ENCODE data around the gene GLRX. TPM values are rescaled to one million over a fixed set of nuclear protein-coding genes. Genes with fewer than 3 reads are reported as not detected.

Gene GLRX
- total and polyA plus RNA-seq, 2 of the 4 experiments (the other 2 are of a cell fraction) = 142 to 193 TPM

DNA sequence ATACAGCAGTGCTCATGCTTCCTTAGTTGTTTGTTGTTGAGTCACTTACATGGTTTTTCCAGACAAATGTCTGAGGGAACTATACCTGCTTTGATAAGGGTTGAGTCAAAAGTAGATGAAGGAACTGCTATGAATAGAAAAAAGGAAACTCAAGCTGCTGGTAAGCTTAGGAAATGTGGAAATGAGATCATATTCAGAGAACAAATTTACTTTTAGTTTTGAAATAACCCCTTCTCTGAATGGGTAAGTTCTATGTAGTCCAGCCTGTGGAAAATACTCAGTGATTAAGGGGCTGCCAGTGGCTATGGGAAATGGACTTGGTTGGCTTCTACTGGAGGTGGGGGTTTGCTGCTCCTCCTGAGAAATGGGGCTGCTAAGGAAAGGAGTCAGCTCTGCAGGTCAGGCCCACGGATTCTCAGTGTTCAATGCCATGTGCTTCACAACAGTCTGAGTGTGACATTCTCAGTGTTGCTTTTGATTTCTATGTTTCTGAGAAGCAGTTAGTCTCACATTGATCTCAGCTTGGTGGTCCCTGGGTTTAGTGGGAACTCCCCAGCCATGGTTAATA, 47.7 kb upstream of the GLRX start:
- ATAC-seq (ENCODE audit: low read depth) (peak; percentile 38), DNase-seq (peak; percentile 87)
- no peak overlapping the region for H3K56ac ChIP-seq (ENCODE audit: extremely low read depth, insufficient read depth, low read length)
- peak overlapping the region; percentile 7 for H3K23ac ChIP-seq (ENCODE audit: low read depth, low read length)
- no peaks in the 10 kb centered on the region for H3K36me3 ChIP-seq (ENCODE audit: control insufficient read depth, insufficient read depth, low read length)
- H3K27me3 ChIP-seq (ENCODE audit: control insufficient read depth, insufficient read depth, low read length) = no peaks in the 10 kb centered on the region
- peaks cover 4 to 7% of the 10 kb centered on the region in 2 experiments; a peak in 3 of 4 replicates for H3K79me1 ChIP-seq (ENCODE audit: low read depth in 1 of 2, low read length in 2 of 2)
- H2BK5ac ChIP-seq (ENCODE audit: low read depth, low read length, poor library complexity, severe bottlenecking) = peak overlapping the region; percentile 78
- H3K4ac ChIP-seq (ENCODE audit: low read depth, low read length) = peak overlapping the region; percentile 93
- no TSS peak for BruUV-seq (replicated peaks)
- H4K8ac ChIP-seq (ENCODE audit: low read depth in 2 of 2, low read length in 2 of 2) = peak overlapping the region; percentile 89 to 94
- dilution Hi-C loops (cut with HindIII; ENCODE audit: low sequenced_read_pairs, unreplicated experiment) = no loop called here
- in situ Hi-C loops (cut with MboI; ENCODE audit: low sequenced_read_pairs) = no loop called here
- peak overlapping the region; percentile 83 for H4K91ac ChIP-seq (ENCODE audit: insufficient read depth, low read depth, low read length)
- peak overlapping the region; percentile 87 for H3K27ac ChIP-seq (ENCODE audit: insufficient read depth, low read length)
- intact Hi-C loops (cut with micrococcal nuclease) = no loop called here
- no peaks in the 10 kb centered on the region for H3K9me3 ChIP-seq (ENCODE audit: control insufficient read depth, insufficient read depth, low read length)
- H3K18ac ChIP-seq (ENCODE audit: low read depth, low read length) = peak overlapping the region; percentile 71
- peak overlapping the region; percentile 93 for H2AK5ac ChIP-seq (ENCODE audit: low read depth, low read length)
- H3K4me3 ChIP-seq (ENCODE audit: insufficient read depth, low read depth, low read length) = no peak overlapping the region
- ChIA-PET CTCF (interaction anchor here (0.8 kb wide), 1 partner anchor 12 kb away, joined by 3 read pairs; no protein-coding TSS in a partner anchor), POLR2A (ENCODE audit: unreplicated experiment) (no interaction called here)
- peak overlapping the region; percentile 70 for H2AFZ ChIP-seq (replicated peaks; ENCODE audit: low read length, poor library complexity)
- peaks cover 11% of the 10 kb centered on the region for H3K4me1 ChIP-seq (ENCODE audit: control insufficient read depth, insufficient read depth, low read length)
- peak overlapping the region; percentile 55 for H2AK9ac ChIP-seq (replicated peaks; ENCODE audit: low read depth, low read length, poor library complexity)
- H4K5ac ChIP-seq (ENCODE audit: low read depth, low read length) = peak overlapping the region; percentile 94
- peak overlapping the region; percentile 84; the same call in 1 of the 2 replicates for H2BK120ac ChIP-seq (ENCODE audit: low read depth, low read length)
- peaks cover 12% of the 10 kb centered on the region for H3K9me1 ChIP-seq (ENCODE audit: insufficient read depth, low read length)
- peak overlapping the region; percentile 65 for H2BK20ac ChIP-seq (ENCODE audit: low read depth, low read length)
- 67% methylated on average over 1 of the region's 1 CpG; no CpG with 5 or more reads in 1 of the 2 experiments for WGBS, 2 experiments (ENCODE audit: extremely low coverage in 2 of 2, insufficient read length in 1 of 2)
- H3K9ac ChIP-seq (ENCODE audit: low read depth, low read length) = peak overlapping the region; percentile 28; the same call in 1 of the 2 replicates
- H2BK15ac ChIP-seq (ENCODE audit: low read depth, low read length) = peak overlapping the region; percentile 98
- H3K4me2 ChIP-seq (ENCODE audit: low read depth, low read length) = peak overlapping the region; percentile 16
- H3K14ac ChIP-seq (replicated peaks; ENCODE audit: low read depth, low read length) = peak overlapping the region; percentile 87
- no peaks in the 10 kb centered on the region for H4K20me1 ChIP-seq (ENCODE audit: insufficient read depth, low read length)
- TF ChIP-seq SMC3 (IDR thresholded peaks at IDR 0.05; ENCODE audit: low read depth, low read length) (no peak), MAFK (IDR thresholded peaks at IDR 0.05; ENCODE audit: low read depth, low read length) (peak; percentile 23; the same call in 1 of the 2 replicates), ELK1 (IDR thresholded peaks at IDR 0.05; ENCODE audit: borderline replicate concordance, low read depth, low read length) (no peak), MAZ (IDR thresholded peaks at IDR 0.05; ENCODE audit: borderline replicate concordance, low read depth, low read length) (no peak), CTCF (conservative IDR thresholded peaks at IDR 0.05; ENCODE audit: low read depth, low read length) (no peak), FOS (IDR thresholded peaks at IDR 0.05; ENCODE audit: low read depth, low read length) (peak; percentile 41; the same call in 1 of the 2 replicates), RAD21 (IDR thresholded peaks at IDR 0.05; ENCODE audit: low read length) (no peak), CHD1 (IDR thresholded peaks at IDR 0.05; ENCODE audit: low read depth, low read length) (no peak), MXI1 (IDR thresholded peaks at IDR 0.05; ENCODE audit: borderline replicate concordance, low read depth, low read length) (no peak), BHLHE40 (IDR thresholded peaks at IDR 0.05; ENCODE audit: low read depth, low read length) (no peak), NFE2L2 (IDR thresholded peaks at IDR 0.05; ENCODE audit: low read depth, low read length) (no peak), RCOR1 (IDR thresholded peaks at IDR 0.05; ENCODE audit: insufficient replicate concordance, low read length) (no peak), POLR2A (IDR thresholded peaks at IDR 0.05; ENCODE audit: low read depth, low read length) (no peak), CEBPB (IDR thresholded peaks at IDR 0.05; ENCODE audit: low read depth, low read length) (peak; percentile 54; the same call in 1 of the 2 replicates), USF2 (IDR thresholded peaks at IDR 0.05; ENCODE audit: low read depth, low read length) (no peak)
